Kidney tubule cell (primary cell): ENCODE data around the gene COL4A2.

Source experiments
- DNase-seq: peaks from one replicate; pipeline ENCODE4 v3.0.0-alpha.2; 2018; ENCODE audit warnings: low spot score

Gene COL4A2

GRCh38 chr13:110272651-110273050 is 34.4 kb upstream of the COL4A2 start:
- DNase-seq, result no peak

GRCh38 chr13:110273254-110273653 is 33.8 kb upstream of the COL4A2 start:
- DNase-seq, result no peak

GRCh38 chr13:110274687-110275086 is 32.4 kb upstream of the COL4A2 start:
- DNase-seq, result no peak

- no peak for DNase-seq
Measured at GRCh38 chr13:110275931-110276552, 31.0 kb upstream of the COL4A2 start.

GRCh38 chr13:110276553-110276950 is 30.5 kb upstream of the COL4A2 start:
- no peak for DNase-seq

- DNase-seq, result no peak
Measured at GRCh38 chr13:110277357-110277975, 29.6 kb upstream of the COL4A2 start.

GRCh38 chr13:110278859-110279258 is 28.2 kb upstream of the COL4A2 start:
- no peak for DNase-seq

- DNase-seq, result no peak
Measured at GRCh38 chr13:110279684-110280083, 27.4 kb upstream of the COL4A2 start.

- no peak for DNase-seq
Measured at GRCh38 chr13:110280231-110280813, 26.8 kb upstream of the COL4A2 start.

- no peak for DNase-seq
Measured at GRCh38 chr13:110280985-110281688, 25.9 kb upstream of the COL4A2 start.

- DNase-seq, result no peak
Measured at GRCh38 chr13:110281736-110282135, 25.3 kb upstream of the COL4A2 start.

GRCh38 chr13:110282316-110282841 is 24.7 kb upstream of the COL4A2 start:
- no peak for DNase-seq

GRCh38 chr13:110283736-110284517 is 23.2 kb upstream of the COL4A2 start:
- DNase-seq, result no peak

GRCh38 chr13:110284779-110285484 is 22.2 kb upstream of the COL4A2 start:
- DNase-seq, result no peak

GRCh38 chr13:110285991-110286832 is 20.9 kb upstream of the COL4A2 start:
- DNase-seq, result no peak

- no peak for DNase-seq
Measured at GRCh38 chr13:110286833-110287819, 20.0 kb upstream of the COL4A2 start.

GRCh38 chr13:110289174-110289573 is 17.9 kb upstream of the COL4A2 start:
- DNase-seq, result no peak

- no peak for DNase-seq
Measured at GRCh38 chr13:110289661-110290060, 17.4 kb upstream of the COL4A2 start.

- DNase-seq, result no peak
Measured at GRCh38 chr13:110290153-110290552, 16.9 kb upstream of the COL4A2 start.
